Amniotic epithelial cell (primary cell): ENCODE measurements around the gene PCK1.

Experiments used
- DNase-seq: peaks from one replicate; pipeline ENCODE4 v3.0.0-alpha.2; 2010; ENCODE audit warnings: low read depth

PCK1 gene

DNA sequence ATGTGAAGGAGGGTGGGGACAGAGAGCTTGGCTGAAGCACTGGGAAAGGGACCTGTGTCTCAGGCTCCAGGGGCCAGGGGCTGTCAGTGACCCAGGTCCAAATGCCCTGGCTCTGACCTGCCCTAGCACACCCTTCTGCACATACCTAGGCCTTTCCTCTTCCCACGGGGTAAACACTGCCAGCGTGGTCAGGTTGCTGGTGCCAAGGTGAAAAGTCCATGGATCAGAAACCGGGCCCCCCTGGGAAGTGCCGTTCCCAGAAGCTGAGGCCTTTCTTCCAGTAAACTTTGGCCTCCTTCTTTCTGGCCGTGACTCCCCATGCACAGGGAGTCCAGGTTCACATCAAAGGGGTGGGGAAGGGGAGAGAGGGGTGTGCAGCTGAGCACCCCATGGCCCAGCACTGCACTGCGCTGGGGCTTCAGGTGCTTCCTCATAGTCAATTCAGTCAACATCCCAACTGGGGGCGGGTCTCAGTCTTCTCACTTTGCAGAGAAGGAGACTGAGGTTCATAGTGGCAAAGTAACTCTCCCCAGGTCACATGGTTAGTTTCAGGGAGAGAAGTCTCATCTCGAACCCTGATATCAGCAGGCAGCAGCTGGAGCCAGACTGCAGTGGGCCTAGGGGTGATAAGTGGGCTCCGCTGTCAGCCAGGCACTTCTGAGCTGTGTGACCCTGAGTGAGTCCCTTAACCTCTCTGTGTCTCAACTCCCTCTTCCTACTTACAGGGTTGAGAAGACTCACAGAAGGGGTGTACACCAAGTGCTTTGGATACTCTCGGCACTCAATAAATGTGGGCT lies 17.0 kb downstream of the PCK1 start:
- no peak for DNase-seq

DNA sequence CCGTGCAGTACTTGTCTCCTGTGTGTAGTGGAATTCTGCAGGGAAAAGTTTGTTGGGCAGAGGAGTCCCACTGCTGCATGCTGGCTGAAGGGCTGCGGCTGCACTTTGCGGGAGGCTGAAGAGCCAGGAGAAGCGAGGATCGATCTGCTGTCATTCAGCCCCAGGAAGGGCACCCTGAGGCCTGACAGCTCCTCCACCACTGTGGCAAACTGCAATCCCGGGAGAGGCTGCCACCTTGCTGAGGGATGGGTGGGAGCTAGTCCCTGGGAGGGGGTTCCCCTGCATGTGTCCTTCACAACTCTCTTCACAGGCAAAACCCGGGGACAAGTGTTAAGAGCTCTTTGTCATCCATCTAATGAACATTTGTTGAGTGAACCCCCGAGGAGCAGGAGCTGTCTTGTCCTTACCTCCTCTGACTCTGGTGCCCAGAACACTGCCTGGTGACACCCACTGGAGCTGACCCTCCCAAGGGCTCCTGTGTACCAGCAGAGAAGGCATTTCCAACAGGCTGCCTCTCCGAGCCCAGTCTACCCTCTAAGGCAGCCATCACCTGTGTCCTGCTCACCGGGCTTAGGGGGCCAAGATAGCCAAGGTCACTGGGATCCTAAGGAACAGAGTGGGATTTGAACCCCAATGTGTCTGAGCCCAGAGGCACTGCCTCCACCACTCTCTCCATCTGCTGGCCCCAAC lies 17.7 kb downstream of the PCK1 start:
- no peak for DNase-seq

DNA sequence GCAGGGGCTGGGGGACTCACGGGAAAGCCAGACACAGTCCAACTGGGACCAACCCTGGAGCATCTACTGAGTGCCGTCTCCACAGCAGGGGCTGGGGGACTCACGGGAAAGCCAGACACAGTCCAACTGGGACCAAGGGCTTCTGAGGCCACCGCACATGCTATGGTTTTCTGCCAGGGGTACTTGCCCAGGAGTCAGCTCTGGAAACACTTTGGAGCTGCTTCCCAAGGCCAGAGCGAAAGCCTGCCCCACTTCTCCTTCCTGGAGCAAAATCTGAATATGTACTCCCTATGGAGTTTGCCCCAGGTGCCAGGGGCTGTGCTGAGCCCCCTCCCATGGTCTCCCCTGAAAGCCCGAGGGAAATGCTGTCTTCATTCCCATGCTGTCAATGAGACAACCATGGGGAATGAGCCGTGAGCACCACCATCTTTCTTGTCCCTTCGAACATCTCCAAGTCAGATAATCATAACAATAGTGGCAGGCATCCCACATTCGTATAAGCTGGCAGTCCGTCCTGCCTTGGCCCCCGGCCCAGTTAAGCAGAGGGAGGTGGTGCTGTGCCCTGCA lies 18.5 kb downstream of the PCK1 start:
- no peak for DNase-seq

DNA sequence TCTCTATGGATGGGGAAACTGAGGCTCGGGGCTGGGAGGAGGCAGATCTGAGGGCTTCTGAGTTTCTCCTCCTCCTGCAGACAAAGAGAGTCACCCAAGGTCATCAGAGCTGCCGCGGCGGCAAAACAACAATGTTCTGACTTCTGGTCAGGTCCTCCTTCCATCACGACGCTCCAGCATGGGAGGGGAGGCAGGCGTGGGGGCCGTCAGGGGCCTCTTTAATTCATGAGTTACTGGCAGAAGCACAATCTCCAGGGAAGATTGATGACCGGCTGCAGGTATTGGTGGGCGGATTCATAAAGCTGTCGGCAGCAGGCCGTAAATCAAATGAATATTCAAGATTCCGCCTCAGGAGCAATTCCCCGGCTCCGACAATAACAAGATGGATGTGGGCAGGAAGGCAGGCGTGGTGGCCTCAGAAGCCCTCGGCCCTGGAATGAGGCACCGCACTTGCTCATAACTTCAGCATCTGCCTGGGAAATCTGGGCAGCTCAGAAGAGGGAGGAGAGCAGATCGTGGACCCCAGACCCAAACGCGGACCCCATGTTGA lies 19.1 kb downstream of the PCK1 start:
- peak; percentile 62 for DNase-seq

DNA sequence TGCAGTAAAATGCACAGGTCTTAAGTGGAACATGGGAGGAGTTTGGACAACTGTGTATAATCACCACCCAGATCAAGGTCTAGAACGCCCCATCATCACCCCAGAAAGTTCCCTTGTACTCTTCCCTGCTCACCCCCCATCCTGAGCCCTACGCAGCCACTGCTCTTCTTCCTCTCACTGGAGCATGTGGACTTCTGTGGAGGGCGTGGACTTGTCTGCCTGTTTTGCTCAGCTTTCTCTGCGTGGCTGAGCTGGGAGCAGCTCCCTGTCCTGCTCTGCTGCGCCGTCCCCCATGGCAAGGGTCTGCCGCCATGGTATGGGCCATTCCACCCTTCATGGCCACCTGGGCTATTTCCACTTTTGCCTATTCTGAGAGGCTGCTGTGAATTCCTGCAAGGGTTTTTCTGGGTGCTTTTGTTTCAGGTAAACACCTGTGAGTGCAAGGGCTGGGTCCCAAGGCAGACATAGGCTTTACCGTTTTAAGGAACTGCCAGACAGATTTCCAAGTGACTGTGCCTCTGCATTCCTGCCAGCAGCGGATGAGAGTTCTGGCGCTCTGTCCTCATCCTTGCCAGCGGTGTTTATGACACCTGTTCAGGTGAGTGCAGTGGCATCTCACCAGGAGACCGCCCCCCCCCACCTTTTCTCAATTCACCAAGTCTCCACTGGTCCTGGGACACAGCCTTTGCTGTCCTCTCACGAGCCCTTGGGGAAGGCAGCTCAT lies 19.7 kb downstream of the PCK1 start:
- DNase-seq = no peak

DNA sequence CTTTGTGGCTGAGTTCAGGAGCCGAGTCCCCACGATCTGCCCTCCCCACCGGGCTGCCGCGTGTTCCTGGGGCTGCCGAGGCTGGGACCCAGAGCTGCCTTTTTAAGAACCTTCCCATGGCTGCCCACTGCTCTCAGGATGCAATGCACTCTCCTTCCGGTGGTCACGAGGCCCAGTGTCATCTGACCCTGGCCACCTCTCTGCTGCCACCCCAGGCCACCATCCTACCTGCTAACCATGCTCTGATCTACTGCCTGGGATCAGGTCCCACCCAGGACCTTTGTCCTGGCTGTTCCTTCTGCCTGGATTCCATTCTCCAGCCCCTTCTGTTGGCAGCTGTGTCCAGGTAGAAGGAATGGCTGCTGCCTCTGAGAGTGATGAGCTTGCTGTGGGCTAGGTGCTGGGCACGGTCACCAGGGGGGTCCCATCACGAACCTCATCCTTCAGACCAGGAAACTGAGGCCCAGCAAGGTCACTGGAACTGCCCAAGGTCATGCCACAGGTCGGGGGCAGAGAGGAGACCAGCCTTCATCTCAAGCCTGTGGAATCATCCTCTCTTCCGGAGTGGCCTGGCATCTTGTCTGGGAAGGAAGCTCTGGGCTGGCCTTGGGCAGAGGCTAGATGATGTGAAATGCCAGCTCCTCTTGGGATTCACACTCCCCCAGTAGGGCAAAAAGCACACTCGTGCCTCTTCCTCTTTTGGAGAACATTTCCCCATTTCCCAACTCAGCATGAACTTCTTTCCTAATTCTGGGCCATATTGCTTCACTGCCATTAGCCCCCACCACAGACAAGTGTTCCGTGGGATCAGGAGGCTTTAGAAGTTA lies 20.5 kb downstream of the PCK1 start:
- peak; percentile 11 for DNase-seq

DNA sequence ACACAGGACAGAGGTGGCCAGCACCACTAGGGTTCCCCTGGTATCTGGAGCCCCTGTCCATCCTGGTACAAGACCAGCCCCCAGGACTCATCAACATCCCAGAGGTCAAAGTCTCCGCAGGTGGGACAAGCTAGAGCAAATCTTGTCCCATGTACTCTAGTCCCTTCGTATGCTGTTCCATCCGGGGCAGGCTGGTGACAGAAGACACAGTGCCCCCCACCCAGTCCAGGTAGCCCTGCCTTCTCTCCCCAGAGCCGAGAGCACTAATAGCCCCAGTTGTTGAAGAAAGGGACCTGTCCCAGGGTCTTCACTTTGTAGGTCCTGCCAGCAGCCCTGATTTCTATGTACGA lies 21.1 kb downstream of the PCK1 start:
- DNase-seq = no peak

DNA sequence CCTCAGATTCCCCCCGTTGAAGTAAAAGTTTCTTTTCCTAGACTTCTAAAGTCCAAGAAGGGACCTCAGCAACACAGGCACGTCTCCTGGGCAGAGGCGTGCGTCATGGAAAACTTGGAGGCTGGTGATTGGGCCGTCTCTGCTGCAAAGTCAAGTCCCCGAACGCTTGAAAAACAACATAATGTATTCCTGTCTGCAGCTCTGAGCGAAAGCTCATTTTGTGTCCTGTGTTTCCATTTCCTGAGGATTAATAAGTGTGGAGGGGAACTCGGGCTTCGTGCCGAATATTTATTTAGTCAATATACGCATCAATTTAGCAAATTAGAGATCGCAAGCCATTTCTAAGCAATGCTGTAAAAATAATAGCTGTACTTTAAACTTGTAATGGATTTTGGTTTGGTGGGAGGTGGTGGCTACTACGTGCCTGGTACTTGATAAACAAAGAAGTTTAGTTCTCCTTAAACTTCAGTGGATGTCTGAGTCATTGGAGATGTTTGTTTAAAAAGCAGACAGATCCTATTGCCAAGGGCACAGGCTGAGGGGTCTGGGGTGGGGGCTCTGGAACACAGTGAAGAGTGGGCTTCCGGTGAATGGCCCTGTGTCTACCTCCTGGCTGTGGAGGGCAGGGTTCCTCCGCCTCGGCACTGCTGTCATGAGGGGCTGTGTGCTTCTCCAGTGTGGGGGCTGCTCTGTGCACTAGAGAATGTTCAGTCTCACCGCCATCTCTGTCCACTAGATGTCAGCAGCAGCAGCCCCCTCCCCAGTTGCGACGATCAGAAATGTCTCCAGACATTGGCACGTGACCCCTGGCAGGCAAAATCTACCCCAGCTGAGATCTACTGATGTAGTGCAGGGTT lies 21.8 kb downstream of the PCK1 start:
- peak; percentile 77 for DNase-seq

DNA sequence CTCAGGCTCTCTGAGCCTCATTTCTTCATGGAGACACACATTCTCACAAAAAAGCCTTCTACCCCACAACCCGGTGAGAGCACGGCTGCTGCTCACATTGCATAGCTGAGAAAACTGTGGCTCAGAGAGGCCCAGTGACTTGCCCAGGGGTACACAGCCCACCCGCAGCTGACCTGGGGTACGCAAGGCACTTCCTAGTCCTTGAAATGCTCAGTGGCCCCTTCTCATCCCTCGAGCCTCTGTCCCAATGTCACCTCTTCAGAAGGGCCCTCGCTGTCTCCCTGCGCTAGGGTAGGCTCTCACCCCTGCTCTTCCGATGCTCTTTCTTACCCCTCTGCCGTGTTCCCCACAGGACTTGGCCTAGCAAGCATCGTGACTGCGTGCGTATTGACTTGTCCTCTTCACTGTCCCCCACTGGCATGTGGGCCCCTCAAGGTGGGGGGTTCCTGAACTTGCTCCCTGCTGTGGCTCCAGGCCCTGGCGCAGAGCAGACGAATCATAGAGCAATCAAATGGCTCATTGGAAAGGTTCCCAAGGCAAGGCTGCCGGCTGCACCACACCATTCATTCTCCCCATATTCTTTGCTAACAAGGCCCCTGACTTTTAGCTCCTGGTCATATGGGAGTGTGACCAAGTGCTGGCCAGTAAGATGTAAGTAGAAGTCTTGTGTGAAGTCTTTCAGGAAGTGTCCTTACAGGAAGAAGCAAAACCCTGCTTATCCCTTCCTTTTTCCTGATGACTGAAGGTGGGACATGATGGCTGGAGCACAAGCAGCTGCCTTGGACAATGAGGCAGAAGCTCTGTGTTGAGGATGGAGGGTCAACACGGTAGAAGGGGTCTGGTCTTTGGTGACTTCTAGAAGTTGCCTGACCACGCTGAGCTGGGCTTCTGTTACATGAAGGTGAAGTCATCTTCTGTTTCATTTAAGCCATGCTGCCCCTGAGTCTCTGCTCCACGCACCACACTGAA lies 22.7 kb downstream of the PCK1 start:
- no peak for DNase-seq

DNA sequence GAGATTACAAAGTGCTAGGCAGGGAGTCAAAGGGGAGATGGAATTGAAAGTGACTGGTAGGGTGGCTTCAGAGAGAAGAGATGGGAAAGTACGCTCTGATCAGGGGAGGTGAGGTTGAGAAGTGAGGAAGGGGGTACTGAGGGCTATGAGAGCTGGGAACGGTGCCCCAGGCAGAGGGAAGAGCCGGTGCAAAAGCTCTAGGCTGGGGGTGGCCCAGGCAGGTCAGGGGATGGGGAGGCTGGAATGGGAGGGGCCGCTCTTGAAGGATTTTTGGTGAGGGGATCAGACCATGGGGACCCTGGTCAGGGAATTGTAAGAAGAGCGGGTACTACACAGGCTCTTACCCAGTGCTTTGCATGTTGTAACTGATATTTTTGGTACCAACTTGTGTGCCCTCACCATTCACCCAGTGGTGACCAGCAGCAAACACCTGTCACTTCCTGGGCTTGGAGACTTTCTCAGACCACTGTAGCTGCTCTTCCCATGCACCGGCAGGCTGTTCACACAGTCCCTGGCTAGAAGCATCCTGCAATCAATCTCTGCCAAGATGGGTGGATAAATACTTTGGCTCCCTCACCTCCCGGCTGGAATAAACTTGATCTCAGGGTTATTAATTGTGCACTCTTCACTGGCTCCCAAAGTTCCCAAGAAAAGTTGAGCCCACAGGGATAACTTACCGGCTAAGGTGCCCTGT lies 24.0 kb downstream of the PCK1 start:
- no peak for DNase-seq

DNA sequence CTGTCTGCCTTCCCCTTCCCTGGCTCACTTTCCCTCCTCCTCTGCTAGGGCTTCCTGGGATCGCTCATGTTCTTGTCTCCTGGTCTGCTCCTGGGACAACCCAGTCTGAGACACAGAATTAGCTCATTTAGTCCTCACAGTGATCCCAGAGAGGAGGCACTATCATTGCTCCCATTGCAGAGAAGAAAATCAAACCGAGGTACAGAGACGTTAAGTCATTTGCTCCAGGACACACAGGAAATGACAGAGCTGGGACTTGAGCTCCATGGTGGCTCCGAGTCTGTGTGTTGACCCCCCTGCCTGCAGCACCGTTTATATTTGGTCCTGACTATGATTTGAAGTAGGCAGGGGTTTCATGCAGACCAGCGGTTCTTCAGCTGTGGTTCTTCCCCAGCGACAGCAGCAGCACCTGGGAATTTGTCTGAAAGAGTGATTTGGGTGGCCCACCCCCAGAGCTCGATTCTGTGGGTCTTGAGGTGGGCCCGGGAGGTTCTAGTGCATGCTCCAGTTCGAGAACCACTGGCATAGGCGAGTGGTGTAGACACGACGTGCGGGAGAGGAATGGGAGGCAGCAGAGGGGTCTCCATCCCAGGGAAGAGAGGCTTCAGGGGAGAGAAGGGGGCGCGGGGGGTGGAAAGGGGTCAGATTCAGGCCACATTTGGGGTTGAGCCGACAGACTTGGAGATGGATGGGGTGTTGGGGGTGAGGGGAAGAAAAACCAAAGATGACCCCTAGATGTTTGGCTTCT lies 24.7 kb downstream of the PCK1 start:
- DNase-seq = no peak

DNA sequence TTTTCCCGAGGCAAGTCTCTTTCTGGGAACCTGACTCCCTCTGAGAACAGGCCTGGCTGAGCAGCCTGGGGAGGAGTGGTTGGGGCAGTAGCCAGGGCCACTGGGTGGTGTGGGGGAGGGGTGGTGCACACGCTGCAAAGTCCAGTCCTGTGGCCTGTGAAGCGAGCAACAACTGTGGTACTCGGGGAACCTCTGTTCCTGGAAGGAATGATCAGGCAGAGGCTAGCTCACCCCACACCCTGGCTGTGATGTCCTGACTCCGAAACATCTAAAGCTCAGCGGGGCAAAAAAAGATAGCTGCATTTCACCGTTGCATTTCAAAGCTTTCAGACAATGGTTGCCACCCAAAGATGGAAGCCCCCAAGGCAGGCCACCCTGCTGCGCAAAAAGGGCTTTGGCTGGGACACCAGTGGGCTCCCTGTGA lies 25.5 kb downstream of the PCK1 start:
- no peak for DNase-seq

DNA sequence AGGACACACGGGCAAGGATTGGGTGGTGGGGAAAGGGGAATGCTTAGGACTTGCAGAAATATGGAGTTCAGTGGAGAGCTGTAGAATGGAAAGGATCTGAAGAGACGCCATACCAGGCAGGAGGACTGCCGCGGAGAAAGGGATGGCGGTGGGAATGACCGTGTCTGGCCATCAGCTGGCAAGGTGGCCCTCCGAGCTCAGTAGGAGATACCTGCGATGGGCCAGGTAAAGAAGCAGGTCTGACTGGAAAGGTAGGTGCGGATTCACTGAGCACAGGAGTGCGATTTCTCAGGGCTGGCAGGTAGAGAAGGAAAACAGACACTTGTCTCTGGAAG lies 26.0 kb downstream of the PCK1 start:
- DNase-seq = no peak

DNA sequence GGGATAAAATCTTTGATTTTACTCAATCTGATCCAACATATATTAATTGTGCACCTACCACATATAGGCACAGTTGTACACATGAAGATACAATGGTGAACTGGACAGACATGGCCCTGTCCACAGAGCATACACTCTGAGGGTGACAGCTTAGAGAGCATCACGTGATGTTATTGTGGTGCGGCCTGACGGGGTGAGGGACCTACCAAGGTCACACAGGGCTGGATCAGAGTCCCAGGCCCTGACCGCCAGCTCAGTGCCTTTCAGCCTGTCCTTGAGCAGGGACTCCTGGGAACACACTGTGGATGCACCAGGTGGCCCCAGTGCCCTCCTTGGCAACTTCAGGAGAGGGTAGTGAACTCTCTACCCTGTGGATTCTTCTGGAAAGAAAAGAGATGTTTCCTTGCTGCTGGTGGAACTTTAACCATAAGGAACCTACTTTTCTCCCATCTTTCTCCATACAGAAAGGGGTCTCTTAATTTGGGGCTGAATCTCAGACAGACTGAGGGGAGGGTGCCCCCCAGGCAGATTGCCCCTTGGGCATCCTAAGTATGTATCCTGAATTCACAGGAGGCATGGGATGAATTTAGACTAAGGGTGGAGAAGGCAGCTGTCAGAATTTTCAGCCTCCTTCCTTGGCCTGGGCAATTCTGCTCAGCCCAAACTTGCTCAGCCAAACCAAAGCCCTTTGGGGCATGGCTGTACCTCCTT lies 26.5 kb downstream of the PCK1 start:
- DNase-seq = no peak

DNA sequence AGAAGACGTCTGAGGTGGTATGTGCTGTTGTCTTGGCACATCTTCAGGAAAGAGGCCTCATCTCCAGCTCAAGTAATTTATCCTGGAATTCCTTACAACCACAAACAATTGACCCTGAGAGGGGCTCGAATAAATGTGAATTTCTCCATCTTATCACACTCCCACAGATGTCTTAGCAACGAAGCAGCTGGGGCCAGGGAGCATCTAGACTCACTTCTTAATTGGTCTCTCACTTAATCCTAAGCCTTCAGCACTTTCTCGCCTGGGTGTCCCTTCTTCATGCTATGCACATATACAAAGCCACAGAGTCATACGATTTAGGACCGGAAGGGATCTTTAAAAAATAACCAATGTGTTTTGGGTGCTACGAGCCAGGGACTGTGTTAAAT lies 27.1 kb downstream of the PCK1 start:
- DNase-seq = peak; percentile 7

DNA sequence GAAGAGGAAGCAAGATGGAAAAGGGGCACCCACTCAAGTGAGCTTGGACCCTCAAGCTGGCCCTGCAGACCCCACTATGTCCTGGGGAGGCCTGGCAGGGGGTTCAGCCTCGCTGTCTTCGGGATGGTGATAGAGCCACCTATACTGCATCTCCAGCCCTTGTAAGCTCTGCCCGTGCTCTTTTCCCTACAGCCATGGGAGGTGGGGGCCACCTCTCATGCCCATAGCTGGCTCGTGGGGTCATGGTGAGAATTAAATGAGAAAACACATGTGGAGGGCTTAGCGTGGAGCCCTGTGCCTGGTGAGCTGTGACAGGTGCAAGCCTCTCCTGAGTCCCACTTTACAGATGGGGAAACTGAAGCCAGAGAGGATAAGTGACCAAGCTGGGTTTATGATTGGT lies 27.7 kb downstream of the PCK1 start:
- no peak for DNase-seq

DNA sequence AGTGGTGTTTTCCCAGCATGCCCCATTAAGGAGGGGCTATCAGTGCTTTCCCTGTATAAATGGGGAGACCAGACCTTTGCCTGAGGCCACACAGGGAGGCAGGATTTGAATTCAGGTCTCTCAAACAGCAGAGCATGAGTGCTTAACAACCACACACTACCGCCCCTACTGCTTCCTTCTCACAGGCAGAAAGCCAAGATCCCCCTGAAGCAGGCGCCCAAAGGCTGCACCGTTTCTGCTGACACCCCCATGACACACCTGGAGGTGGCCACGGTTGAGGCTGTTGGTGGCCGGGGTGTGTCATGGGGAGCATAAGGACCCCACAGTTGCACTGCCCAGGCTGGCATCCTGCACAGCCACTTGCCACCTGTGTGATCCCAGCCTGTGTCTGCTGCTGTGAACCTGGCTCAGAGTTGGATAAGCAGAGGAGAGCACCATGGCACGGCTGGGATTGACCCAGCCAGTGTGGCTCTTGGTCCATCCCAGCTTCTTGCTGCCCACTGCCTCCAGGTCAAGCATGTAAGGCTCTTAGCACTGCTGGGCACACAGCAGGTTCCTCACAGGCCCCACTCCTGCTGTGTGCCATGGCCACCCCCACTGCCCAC lies 28.3 kb downstream of the PCK1 start:
- no peak for DNase-seq
